T-helper 2 cell treated with Interferon-gamma antibody and Interleukin-4, amounts not matched to agents 100 ng/mL and 5 ng/mL, for 36 hours (primary cell): ENCODE measurements around the gene CHST12. TPM values are rescaled to one million over a fixed set of nuclear protein-coding genes. Genes with fewer than 3 reads are reported as not detected.
"Not testable (repeated sequence)": the region's sequence is repeated elsewhere in the genome, so short reads cannot be mapped to it uniquely, and the experiment has no call there.

ENCODE experiments used
- intact Hi-C: fragments of 100-400 bp; cut with micrococcal nuclease; formaldehyde crosslinking; loops from one replicate; pipeline ENCODE4 v1.15.1; 2023
- total RNA-seq: library from RNA; stranded (reverse); gene quantifications from 2 replicates; pipeline ENCODE4 v1.2.3, GENCODE V29; 2022

CHST12 gene
- total RNA-seq, 1 donor from 2014 or later = 55.6 TPM

DNA sequence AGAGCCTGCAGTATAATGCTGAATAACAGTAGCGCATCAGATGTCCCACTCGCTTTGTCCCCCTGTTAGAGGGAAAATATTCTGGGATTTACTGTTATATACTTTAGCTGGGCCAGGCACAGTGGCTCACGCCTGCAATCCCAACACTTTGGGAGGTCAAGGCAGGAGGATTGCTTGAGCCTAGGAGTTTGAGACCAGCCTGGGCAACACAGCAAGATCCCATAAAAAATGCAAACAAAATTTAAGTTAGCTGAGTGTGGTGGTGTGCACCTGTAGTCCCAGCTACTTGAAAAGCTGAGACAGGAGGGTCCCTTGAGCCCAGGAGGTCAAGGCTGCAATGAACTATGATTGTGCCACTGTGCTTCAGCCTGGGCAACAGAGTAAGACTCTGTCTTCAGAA, 50.4 kb downstream of the CHST12 start:
- intact Hi-C loops = not testable (repeated sequence)

- intact Hi-C loops = no loop called here
Measured at GRCh38 chr7:2459674-2460073, 56.3 kb downstream of the CHST12 start.

DNA sequence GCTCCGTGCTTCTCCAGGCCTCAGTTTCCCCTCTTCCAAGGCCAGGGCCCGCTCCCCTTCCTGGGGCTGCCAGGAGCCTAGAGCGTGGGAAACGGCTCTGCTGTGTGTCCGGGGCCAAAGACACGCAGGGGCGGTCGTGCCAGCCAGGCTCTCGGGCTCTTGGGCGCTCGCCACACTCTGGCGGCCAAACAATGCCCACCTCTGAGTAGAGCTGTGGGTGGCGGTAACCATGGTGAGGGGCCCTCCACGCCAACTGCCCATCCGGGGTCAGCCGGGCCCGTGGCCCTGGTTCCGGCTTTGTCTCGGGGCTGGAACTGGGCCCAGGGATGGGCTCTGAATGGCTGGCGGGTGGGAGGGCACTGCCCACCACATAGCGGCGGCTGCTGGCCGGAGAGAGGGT, 56.8 kb downstream of the CHST12 start:
- intact Hi-C loops = no loop called here

DNA sequence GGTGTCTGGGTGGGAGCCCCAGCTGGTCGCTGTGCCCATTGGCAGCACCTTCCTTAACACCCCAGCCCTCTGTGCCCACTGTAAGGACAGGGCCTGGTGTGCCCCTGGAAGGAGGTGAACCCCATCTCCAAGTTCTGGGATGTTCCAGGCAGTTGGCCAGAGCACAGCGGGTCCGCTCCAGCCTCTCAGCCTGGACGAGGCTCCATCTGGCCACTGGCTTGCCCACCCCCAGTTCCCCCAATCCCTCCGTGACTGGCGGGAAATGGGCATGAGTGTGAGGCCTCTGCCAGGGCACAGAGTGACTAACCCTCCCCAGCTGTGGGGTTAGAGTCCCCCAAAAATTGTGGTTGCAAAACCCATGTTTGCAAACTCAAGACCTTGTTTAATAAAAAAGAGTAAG, 57.2 kb downstream of the CHST12 start:
- intact Hi-C loops = no loop called here

DNA sequence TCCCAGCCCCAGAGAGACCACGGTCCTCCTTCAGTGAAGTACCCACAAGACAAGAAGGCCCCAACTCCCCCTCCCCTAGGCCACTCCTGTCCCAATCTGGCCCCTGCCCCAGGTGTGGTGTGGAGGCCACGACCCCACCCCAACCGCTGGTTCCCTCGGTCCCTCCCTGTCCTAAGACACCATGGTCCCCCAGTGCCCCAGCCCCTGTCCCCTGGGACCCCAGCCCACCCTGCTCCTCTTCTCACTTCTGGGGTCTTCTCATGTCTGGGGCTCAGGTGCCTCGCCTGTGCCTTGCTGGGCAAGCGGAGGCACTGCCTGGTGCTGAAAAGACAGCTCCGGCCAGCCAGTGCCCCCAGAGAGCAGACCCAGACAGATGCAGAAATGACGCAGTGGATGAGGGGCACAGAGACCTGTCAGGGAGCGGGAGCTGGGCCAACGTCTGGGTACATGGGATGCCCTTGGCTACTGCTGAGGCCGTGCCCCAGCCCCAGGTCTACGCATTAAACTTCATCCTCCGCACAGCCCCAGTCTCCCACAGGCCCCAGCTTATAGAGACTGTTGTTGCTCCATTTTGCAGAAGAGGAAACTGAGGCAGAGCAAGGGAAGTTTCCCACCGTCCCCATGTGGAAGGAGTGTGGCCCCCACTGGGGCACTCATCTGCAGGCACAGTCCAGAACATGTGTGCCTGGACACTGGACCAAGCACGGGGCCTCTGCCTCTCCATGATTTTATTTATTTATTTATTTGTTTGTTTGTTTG, 58.0 kb downstream of the CHST12 start:
- intact Hi-C loops = no loop called here

- intact Hi-C loops = no loop called here
Measured at GRCh38 chr7:2462731-2463130, 59.3 kb downstream of the CHST12 start.

DNA sequence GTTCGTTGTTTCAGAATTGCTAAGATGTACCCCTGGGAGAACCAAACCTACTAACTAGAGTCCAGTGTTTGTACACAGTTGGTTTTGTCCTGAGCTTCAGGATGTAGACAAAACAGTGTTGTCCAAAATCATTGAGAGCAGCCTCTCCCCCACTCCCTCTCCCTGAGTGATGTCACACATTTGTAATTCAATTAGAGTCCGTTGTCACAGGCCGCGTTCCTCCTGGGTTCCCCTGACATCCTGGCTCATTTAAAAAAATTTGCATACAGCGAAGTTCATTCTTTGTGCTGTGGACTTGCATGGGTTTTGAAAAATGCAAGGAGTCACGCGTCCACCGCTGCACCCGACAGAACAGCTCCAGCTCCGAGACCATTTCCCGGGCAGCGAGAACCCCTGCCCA, 62.5 kb downstream of the CHST12 start:
- intact Hi-C loops = no loop called here

DNA sequence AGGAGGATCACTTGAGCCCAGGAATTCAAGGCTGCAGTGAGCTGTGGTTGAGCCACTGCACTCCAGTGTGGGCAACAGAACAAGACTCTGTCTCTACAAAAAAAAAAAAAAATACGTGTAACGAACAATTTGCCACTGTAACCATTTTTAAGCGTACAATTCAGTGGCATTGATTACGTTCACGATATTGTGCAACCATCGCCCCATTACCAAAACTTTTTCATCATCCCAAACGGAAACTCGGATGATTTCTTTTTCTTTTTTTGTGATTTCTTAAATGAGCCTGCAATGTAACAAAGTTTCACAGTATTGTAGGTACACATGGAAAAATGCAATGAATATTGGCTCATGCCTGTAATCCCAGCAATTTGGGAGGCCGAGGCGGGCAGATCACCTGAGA, 63.3 kb downstream of the CHST12 start:
- intact Hi-C loops = no loop called here

- intact Hi-C loops = no loop called here
Measured at GRCh38 chr7:2468227-2468626, 64.8 kb downstream of the CHST12 start.

GRCh38 chr7:2469460-2470203, 66.2 kb downstream of the CHST12 start:
- intact Hi-C loops = loop anchor here (10.0 kb wide), 2 partner anchors 85 to 245 kb away; partner anchors contain the start of genes BRAT1 and IQCE

- intact Hi-C loops = loop anchor here (10.0 kb wide), 2 partner anchors 84 to 244 kb away; partner anchors contain the start of genes BRAT1 and IQCE
Measured at GRCh38 chr7:2470204-2471021, 67.0 kb downstream of the CHST12 start.

DNA sequence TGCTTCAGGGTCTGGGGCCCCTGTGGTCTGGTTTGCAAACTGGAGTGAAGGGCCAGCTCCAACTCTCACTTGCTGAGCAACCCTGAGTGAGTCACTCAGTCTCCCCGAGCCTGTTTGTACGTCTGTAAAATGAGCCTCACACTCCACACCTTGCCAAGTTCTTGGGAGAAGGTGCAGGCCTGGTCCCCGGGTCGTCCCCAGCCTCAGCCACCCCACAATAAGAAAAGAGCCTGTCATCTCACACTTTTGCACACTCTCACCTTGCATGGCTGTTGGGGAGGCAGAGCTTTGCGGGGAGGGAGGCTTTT, 67.6 kb downstream of the CHST12 start:
- intact Hi-C loops = loop anchor here (10.0 kb wide), 2 partner anchors 84 to 244 kb away; partner anchors contain the start of genes BRAT1 and IQCE

DNA sequence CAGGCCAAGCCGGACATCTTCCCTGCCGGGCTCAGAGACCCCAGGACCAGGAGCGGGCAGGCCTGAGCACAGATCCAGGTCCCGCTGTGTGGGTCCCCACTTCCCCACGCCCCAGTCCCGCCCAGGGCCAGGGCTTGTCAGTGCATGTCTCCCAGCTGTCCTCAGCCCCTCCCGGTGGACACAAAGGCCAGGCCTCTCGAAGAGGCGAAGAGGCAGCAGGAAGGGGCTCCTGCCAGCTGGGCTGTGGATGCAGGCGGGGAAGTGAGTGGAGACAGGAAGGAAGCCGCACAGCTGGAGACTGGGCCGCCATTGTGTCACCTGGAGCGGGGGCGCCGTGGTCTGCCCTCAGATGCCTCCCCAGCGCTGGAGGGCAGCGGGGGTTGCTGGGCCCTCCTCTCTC, 68.0 kb downstream of the CHST12 start:
- intact Hi-C loops = loop anchor here (10.0 kb wide), 2 partner anchors 83 to 243 kb away; partner anchors contain the start of genes BRAT1 and IQCE

GRCh38 chr7:2472739-2473138, 69.3 kb downstream of the CHST12 start:
- intact Hi-C loops = loop anchor here (10.0 kb wide), 2 partner anchors 82 to 242 kb away; partner anchors contain the start of genes BRAT1 and IQCE

DNA sequence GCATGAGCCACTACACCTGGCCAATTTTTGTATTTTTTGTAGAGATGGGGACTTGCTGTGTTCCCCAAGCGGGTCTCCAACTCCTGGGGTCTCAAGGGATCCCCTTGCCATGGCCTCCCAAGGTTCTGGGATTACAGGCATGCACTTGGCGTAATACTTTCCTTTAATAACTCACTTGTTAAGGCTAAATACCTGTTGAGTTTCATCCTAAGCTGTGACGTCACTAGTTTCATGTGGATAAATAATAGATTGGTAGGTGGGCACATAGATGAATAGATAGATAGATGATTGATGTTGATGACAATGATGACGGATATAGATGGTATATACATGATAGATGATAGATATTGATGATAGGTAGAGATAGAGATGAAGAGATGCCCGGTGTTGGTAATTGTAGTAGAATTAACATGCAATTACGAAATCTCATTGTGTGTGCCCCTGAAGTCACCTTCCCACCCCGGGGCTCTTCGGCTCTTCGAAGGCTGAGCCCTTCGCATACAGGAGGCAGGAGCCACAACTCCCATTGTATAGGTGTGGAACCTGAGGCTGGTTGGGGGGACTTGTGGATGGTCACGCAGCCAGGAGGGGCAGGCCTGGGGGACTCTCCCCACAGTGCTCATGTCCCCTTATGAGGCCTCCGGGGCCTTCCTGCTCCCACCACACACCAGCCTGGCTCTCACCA, 70.2 kb downstream of the CHST12 start:
- intact Hi-C loops = loop anchor here (10.0 kb wide), 2 partner anchors 81 to 241 kb away; partner anchors contain the start of genes BRAT1 and IQCE

- intact Hi-C loops = loop anchor here (10.0 kb wide), 2 partner anchors 81 to 241 kb away; partner anchors contain the start of genes BRAT1 and IQCE
Measured at GRCh38 chr7:2474224-2474623, 70.8 kb downstream of the CHST12 start.

- intact Hi-C loops = loop anchor here (5.0 to 10.0 kb wide), 3 partner anchors 47 to 240 kb away; partner anchors contain the start of genes BRAT1 and IQCE
Measured at GRCh38 chr7:2474813-2475677, 71.6 kb downstream of the CHST12 start.

- intact Hi-C loops = loop anchor here (5.0 to 10.0 kb wide), 3 partner anchors 47 to 239 kb away; partner anchors contain the start of genes BRAT1 and IQCE
Measured at GRCh38 chr7:2475678-2476015, 72.2 kb downstream of the CHST12 start.

- intact Hi-C loops = loop anchor here (5.0 to 10.0 kb wide), 3 partner anchors 46 to 239 kb away; partner anchors contain the start of genes BRAT1 and IQCE
Measured at GRCh38 chr7:2476298-2476697, 72.9 kb downstream of the CHST12 start, which contains the start of gene GRIFIN. TSS of gene GRIFIN (minus strand) at chr7:2476398. CDS start at chr7:2476383, 15 bp downstream.
